GM18520 (cell line): Measurements from ENCODE around the gene ZNF571.

Source experiments
- ATAC-seq: cut with Tn5 transposase; IDR thresholded peaks from one replicate; pipeline ENCODE4 v1.9.1; 2021; ENCODE audit not compliant: unreplicated experiment

ZNF571 gene

GRCh38 chr19:37594304-37594981 lies at the start of gene ZNF571, which contains the start of gene ZNF540:
ZNF571 (minus strand) TSS chr19:37594792; CDS start chr19:37586676, 8,116 bp downstream.
ZNF540 (plus strand) TSS chr19:37594876; CDS start chr19:37598448, 3,572 bp downstream.
- ATAC-seq: peak; percentile 89

- no peak for ATAC-seq
These were observed 40.8 kb upstream of the ZNF571 start for GRCh38 chr19:37635076-37636056.

GRCh38 chr19:37594982-37595382 lies 390 bp upstream of the ZNF571 start:
- peak; percentile 15 for ATAC-seq

GRCh38 chr19:37593996-37594303 lies 642 bp downstream of the ZNF571 start:
- ATAC-seq: no peak

GRCh38 chr19:37583340-37583739 lies 11.3 kb downstream of the ZNF571 start:
- ATAC-seq: no peak

- no peak for ATAC-seq
These were observed 22.4 kb downstream of the ZNF571 start for GRCh38 chr19:37572203-37572602.

- ATAC-seq: no peak
These were observed 29.3 kb downstream of the ZNF571 start for GRCh38 chr19:37565370-37565669.

GRCh38 chr19:37564624-37565369 lies 29.8 kb downstream of the ZNF571 start:
- no peak for ATAC-seq

- ATAC-seq: no peak
These were observed 31.1 kb downstream of the ZNF571 start for GRCh38 chr19:37563518-37563917.

- ATAC-seq: no peak
These were observed 43.2 kb downstream of the ZNF571 start for GRCh38 chr19:37551129-37551993.

GRCh38 chr19:37537391-37537947 lies 57.1 kb downstream of the ZNF571 start:
- no peak for ATAC-seq

- no peak for ATAC-seq
These were observed 74.7 kb downstream of the ZNF571 start for GRCh38 chr19:37519890-37520289.
